Activated B cell treated with CpG ODN at 0.5 μM for 24 hours (primary cell): ENCODE measurements around the gene DTX3. TPM values are rescaled to one million over a fixed set of nuclear protein-coding genes. Genes with fewer than 3 reads are reported as not detected.

Experiments used
- ATAC-seq: fragments of 200-7000 bp; cut with Tn5 transposase; one replicate; pipeline ENCODE4 v1.10.0; 2021; ENCODE audit warnings: low read depth, mild to moderate bottlenecking, moderate library complexity
- CTCF ChIA-PET: fragments of 350-600 bp; sonication (Branson Sonifier 250); formaldehyde crosslinking; loops from one replicate; lab custom pipeline; 2021; ENCODE audit warnings: antibody characterized with exemption; lab: Charles Lee
- POLR2A ChIA-PET: fragments of 350-600 bp; sonication (Branson Sonifier 250); formaldehyde crosslinking; loops from one replicate; lab custom pipeline; 2021; ENCODE audit warnings: antibody characterized with exemption; lab: Charles Lee
- DNase-seq: peaks from one replicate; pipeline ENCODE4 v3.0.0; 2022
- H3K27ac Mint-ChIP-seq: one replicate; pipeline ENCODE4 v1.8.0; 2020; ENCODE audit warnings: mixed read lengths
- H3K27me3 Mint-ChIP-seq: one replicate; pipeline ENCODE4 v1.8.0; 2021; ENCODE audit warnings: mixed read lengths
- H3K36me3 Mint-ChIP-seq: one replicate; pipeline ENCODE4 v1.8.0; 2021; ENCODE audit warnings: low read depth, mixed read lengths
- H3K4me1 Mint-ChIP-seq: one replicate; pipeline ENCODE4 v1.8.0; 2021; ENCODE audit warnings: mixed read lengths
- H3K4me3 Mint-ChIP-seq: one replicate; pipeline ENCODE4 v1.8.0; 2020; ENCODE audit warnings: mild to moderate bottlenecking, mixed read lengths
- H3K9me3 Mint-ChIP-seq: one replicate; pipeline ENCODE4 v1.8.0; 2020; ENCODE audit warnings: mixed read lengths
- CTCF ChIP-seq: fragments of 200-600 bp; IDR thresholded peaks from one replicate; pipeline ENCODE4 v1.8.0; 2022; ENCODE audit warnings: antibody characterized with exemption, mild to moderate bottlenecking
- intact Hi-C: fragments of 100-400 bp; cut with micrococcal nuclease; formaldehyde crosslinking; loops from one replicate; pipeline ENCODE4 v1.15.1; 2024
- total RNA-seq: library from RNA; stranded (reverse); gene quantifications from 2 replicates; pipeline ENCODE4 v1.2.3, GENCODE V29; 2022

The DTX3 gene
- total RNA-seq, 1 donor from 2014 or later = 3.7 TPM

- Mint-ChIP-seq H3K27me3 (peaks cover 15% of the 10 kb centered on the region), H3K4me1 (no peaks in the 10 kb centered on the region), H3K4me3 (no peak overlapping the region), H3K27ac (no peak overlapping the region), H3K9me3 (no peaks in the 10 kb centered on the region), H3K36me3 (no peaks in the 10 kb centered on the region)
- ATAC-seq (no peak), DNase-seq (no peak)
- intact Hi-C loops = no loop called here
- ChIA-PET POLR2A (no interaction called here), CTCF (interaction anchor here (1.8 kb wide), 1 partner anchor 11 kb away, joined by 7 read pairs; no protein-coding TSS in a partner anchor)
- TF ChIP-seq CTCF = no peak
Observed at GRCh38 chr12:57571926-57572762, 32.5 kb upstream of the DTX3 start.

- no peaks in the 10 kb centered on the region for H3K9me3 Mint-ChIP-seq
- H3K36me3 Mint-ChIP-seq = no peaks in the 10 kb centered on the region
- no peaks in the 10 kb centered on the region for H3K4me1 Mint-ChIP-seq
- intact Hi-C loops = no loop called here
- no peak for TF ChIP-seq CTCF
- H3K4me3 Mint-ChIP-seq = no peak overlapping the region
- ChIA-PET CTCF (no interaction called here), POLR2A (no interaction called here)
- DNase-seq (no peak), ATAC-seq (no peak)
- peaks cover 6% of the 10 kb centered on the region for H3K27me3 Mint-ChIP-seq
- H3K27ac Mint-ChIP-seq = no peak overlapping the region
Observed at GRCh38 chr12:57574795-57575194, 29.8 kb upstream of the DTX3 start.

GRCh38 chr12:57575771-57576612 is 28.6 kb upstream of the DTX3 start:
- TF ChIP-seq CTCF = no peak
- DNase-seq (no peak), ATAC-seq (no peak)
- intact Hi-C loops = no loop called here
- Mint-ChIP-seq H3K4me1 (no peaks in the 10 kb centered on the region), H3K9me3 (no peaks in the 10 kb centered on the region), H3K27me3 (peaks cover 6% of the 10 kb centered on the region), H3K36me3 (no peaks in the 10 kb centered on the region), H3K4me3 (no peak overlapping the region), H3K27ac (no peak overlapping the region)
- POLR2A ChIA-PET = no interaction called here
- CTCF ChIA-PET = no interaction called here

GRCh38 chr12:57576613-57577160 is 27.9 kb upstream of the DTX3 start:
- intact Hi-C loops = no loop called here
- CTCF ChIA-PET = no interaction called here
- POLR2A ChIA-PET = no interaction called here

More at GRCh38 chr12:57576613-57577160, 27.9 kb upstream of the DTX3 start:
- no peaks in the 10 kb centered on the region for H3K36me3 Mint-ChIP-seq
- peaks cover 6% of the 10 kb centered on the region for H3K27me3 Mint-ChIP-seq
- DNase-seq = no peak
- ATAC-seq = no peak
- H3K4me3 Mint-ChIP-seq = no peak overlapping the region
- TF ChIP-seq CTCF = no peak
- H3K27ac Mint-ChIP-seq = no peak overlapping the region
- H3K9me3 Mint-ChIP-seq = no peaks in the 10 kb centered on the region
- H3K4me1 Mint-ChIP-seq = no peaks in the 10 kb centered on the region
